ENCODE measurements around the gene DLL3.

DNA sequence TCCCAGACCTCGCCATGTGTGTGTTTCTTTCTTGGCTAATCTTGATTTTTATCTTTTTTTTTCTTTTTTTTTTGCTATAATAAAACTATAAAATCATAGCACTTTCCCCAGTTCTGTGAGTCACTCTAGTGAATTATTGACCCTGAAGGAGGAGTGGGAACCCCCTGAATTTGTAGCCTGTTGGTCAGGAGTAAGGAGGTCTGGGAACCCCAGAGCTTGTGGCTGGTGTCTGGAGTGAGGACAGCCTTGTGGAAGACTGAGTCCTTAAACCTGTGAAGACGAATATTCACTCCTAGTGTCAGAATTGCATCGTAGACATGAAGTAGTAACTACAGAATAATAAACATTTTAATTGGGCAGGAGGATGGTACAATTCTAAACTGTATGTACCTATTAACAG lies 26.5 kb downstream of the DLL3 start:
- no peak for TF ChIP-seq EZH2phosphoT487 (IDR thresholded peaks at IDR 0.05; ENCODE audit: borderline replicate concordance, low read depth, low read length)
- TF ChIP-seq, protein P1, sequence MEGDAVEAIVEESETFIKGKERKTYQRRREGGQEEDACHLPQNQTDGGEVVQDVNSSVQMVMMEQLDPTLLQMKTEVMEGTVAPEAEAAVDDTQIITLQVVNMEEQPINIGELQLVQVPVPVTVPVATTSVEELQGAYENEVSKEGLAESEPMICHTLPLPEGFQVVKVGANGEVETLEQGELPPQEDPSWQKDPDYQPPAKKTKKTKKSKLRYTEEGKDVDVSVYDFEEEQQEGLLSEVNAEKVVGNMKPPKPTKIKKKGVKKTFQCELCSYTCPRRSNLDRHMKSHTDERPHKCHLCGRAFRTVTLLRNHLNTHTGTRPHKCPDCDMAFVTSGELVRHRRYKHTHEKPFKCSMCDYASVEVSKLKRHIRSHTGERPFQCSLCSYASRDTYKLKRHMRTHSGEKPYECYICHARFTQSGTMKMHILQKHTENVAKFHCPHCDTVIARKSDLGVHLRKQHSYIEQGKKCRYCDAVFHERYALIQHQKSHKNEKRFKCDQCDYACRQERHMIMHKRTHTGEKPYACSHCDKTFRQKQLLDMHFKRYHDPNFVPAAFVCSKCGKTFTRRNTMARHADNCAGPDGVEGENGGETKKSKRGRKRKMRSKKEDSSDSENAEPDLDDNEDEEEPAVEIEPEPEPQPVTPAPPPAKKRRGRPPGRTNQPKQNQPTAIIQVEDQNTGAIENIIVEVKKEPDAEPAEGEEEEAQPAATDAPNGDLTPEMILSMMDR (conservative IDR thresholded peaks at IDR 0.05; ENCODE audit: low read length), result no peak
